ENCODE measurements around the gene ELOB.
A peak's percentile ranks its signal among the peaks of the same experiment; 100 is the strongest.

DNA sequence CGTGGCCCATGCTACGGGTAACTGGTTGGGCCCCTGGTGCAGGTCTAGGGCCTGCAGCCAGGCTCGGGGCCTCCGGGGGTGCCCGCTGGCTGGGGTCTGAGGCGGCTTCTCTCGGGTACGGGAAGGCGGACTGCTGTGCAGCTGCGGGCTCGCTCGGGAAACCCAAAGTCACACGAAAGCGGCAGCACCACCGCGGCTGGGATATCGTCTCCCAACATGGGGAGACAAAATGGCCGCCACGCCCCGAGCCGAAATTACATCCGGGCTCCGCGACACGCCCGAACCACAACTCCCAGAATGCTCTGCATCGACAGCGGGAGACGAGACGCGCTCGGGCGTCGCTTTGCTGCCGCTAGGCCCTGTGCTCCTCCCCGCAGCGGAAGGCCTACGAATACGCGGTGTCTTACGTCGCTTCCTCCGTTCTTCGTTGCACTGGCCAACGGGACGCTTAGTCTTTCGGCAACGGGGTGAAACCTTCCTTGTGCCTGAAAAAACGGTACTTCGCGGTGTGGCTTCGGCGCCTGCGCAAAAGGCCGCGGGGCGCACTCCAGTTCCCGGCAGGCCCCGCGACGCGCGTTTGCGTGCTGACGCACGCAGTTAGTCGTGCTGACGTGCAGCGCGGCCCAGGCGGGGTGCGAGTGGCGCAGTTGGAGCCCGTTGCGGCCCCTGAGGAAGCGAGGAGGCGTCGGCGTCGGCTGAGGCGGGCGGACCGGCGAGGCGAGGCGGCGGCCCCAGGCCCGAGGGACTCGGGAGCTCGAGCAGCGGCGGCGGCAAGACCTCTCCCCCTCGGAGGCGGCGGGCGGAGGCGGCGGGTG lies 24.8 kb downstream of the ELOB start, which contains the start of gene SRRM2:
- TF ChIP-seq, protein P1, sequence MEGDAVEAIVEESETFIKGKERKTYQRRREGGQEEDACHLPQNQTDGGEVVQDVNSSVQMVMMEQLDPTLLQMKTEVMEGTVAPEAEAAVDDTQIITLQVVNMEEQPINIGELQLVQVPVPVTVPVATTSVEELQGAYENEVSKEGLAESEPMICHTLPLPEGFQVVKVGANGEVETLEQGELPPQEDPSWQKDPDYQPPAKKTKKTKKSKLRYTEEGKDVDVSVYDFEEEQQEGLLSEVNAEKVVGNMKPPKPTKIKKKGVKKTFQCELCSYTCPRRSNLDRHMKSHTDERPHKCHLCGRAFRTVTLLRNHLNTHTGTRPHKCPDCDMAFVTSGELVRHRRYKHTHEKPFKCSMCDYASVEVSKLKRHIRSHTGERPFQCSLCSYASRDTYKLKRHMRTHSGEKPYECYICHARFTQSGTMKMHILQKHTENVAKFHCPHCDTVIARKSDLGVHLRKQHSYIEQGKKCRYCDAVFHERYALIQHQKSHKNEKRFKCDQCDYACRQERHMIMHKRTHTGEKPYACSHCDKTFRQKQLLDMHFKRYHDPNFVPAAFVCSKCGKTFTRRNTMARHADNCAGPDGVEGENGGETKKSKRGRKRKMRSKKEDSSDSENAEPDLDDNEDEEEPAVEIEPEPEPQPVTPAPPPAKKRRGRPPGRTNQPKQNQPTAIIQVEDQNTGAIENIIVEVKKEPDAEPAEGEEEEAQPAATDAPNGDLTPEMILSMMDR (IDR thresholded peaks at IDR 0.05), result no peak
- peak; percentile 53 for TF ChIP-seq EZH2 (IDR thresholded peaks at IDR 0.05)

All from neural progenitor cell (in vitro differentiated cells).